ENCODE results near the gene IGLL5. TPM values are rescaled to one million over a fixed set of nuclear protein-coding genes. Genes with fewer than 3 reads are reported as not detected.

Gene IGLL5
- total and polyA plus RNA-seq, 9 of the 15 experiments (the other 6 are each of a cell fraction or from before 2014, with no cell fraction given): not detected

DNA sequence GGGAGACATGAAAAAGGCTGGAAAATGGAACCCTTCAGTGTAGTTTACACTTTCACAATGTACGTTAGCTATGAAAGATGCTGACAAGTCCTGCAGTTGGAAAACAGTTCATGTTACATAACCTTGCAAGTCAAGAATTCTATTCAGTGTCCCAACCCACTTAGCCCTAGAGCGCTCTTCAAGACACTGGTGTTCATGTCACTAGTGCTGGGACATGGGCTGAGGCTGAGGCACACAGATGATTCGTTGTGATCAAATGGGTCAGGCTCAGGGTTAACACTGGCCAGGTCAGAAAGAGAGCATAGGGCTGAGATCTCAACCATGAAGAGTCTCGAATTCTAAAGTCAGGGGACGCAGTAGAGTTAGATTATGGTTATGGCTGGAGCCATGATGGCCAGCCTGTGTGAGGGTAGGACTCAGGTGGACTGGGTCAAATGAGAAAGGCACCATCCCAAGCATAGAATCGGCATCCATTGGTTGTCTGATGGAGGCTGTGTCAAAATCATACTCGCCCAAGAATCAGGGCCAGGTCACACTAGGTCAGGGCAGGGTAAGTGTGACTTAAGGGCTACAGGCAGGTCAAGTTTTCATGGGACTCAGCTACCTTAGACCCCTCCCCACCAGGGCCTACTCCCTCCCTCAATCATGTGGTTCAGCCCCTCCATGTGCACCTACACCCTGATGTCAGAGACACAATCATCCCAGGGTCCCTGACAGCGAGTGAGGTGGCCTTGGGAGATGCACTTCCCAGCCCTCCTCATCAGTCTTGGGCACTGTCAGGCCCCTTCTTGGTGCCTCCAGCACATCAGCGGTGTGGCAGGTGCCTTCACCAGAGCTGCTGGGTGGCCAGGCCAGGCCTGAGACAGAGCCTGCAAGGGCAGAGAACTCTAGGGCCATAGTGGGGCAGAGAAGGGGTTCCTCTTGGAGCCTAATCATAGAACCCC is 20.2 kb downstream of the IGLL5 start (continued):
- TF ChIP-seq, protein P1, sequence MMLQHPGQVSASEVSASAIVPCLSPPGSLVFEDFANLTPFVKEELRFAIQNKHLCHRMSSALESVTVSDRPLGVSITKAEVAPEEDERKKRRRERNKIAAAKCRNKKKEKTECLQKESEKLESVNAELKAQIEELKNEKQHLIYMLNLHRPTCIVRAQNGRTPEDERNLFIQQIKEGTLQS (IDR thresholded peaks at IDR 0.05): no peak
- TF ChIP-seq, protein P1 (CRISPR knock-in tag; conservative IDR thresholded peaks at IDR 0.05): 0 out of 2 replicates have a peak, but pooled peaks have one; percentile 31
- TF ChIP-seq, protein P2, sequence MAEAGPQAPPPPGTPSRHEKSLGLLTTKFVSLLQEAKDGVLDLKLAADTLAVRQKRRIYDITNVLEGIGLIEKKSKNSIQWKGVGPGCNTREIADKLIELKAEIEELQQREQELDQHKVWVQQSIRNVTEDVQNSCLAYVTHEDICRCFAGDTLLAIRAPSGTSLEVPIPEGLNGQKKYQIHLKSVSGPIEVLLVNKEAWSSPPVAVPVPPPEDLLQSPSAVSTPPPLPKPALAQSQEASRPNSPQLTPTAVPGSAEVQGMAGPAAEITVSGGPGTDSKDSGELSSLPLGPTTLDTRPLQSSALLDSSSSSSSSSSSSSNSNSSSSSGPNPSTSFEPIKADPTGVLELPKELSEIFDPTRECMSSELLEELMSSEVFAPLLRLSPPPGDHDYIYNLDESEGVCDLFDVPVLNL (CRISPR knock-in tag; IDR thresholded peaks at IDR 0.05; ENCODE audit: low read depth): no peak
- TF ChIP-seq SMARCB1 (IDR thresholded peaks at IDR 0.05; ENCODE audit: insufficient read length, low read depth) (no peak), RFX1 (IDR thresholded peaks at IDR 0.05) (no peak), CBX1 (IDR thresholded peaks at IDR 0.05; ENCODE audit: low read depth) (no peak), NFYB (IDR thresholded peaks at IDR 0.05; ENCODE audit: extremely low read depth, insufficient read length) (no peak), SMARCE1 (IDR thresholded peaks at IDR 0.05) (no peak), MAFK (IDR thresholded peaks at IDR 0.05; ENCODE audit: low read length) (0 out of 2 replicates have a peak, but pooled peaks have one; percentile 17), MCM7 (IDR thresholded peaks at IDR 0.05) (peak in 1 of 2 experiments; percentile 4; a peak in 1 of 4 replicates), SNRNP70 (optimal IDR thresholded peaks at IDR 0.05; ENCODE audit: low read depth, low read length) (peak; percentile 77), NR2F6 (CRISPR knock-in tag; IDR thresholded peaks at IDR 0.05) (no peak), NBN (IDR thresholded peaks at IDR 0.05; ENCODE audit: low read depth) (no peak), HCFC1 (IDR thresholded peaks at IDR 0.05; ENCODE audit: low read depth, low read length) (0 out of 2 replicates have a peak, but pooled peaks have one; percentile 17), CSDE1 (IDR thresholded peaks at IDR 0.05) (no peak), CHD1 (IDR thresholded peaks at IDR 0.05; ENCODE audit: low read length) (no peak), EHMT2 (IDR thresholded peaks at IDR 0.05) (no peak), RBM39 (optimal IDR thresholded peaks at IDR 0.05; ENCODE audit: low read depth, low read length) (peak; percentile 53)
- TF ChIP-seq, protein P3, sequence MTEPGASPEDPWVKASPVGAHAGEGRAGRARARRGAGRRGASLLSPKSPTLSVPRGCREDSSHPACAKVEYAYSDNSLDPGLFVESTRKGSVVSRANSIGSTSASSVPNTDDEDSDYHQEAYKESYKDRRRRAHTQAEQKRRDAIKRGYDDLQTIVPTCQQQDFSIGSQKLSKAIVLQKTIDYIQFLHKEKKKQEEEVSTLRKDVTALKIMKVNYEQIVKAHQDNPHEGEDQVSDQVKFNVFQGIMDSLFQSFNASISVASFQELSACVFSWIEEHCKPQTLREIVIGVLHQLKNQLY (CRISPR knock-in tag; conservative IDR thresholded peaks at IDR 0.05): 0 out of 4 replicates have a peak, but pooled peaks of 1 of the 2 experiments have one; percentile 10
- TF ChIP-seq, protein P4, sequence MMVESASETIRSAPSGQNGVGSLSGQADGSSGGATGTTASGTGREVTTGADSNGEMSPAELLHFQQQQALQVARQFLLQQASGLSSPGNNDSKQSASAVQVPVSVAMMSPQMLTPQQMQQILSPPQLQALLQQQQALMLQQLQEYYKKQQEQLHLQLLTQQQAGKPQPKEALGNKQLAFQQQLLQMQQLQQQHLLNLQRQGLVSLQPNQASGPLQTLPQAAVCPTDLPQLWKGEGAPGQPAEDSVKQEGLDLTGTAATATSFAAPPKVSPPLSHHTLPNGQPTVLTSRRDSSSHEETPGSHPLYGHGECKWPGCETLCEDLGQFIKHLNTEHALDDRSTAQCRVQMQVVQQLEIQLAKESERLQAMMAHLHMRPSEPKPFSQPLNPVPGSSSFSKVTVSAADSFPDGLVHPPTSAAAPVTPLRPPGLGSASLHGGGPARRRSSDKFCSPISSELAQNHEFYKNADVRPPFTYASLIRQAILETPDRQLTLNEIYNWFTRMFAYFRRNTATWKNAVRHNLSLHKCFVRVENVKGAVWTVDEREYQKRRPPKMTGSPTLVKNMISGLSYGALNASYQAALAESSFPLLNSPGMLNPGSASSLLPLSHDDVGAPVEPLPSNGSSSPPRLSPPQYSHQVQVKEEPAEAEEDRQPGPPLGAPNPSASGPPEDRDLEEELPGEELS (CRISPR knock-in tag; IDR thresholded peaks at IDR 0.05; ENCODE audit: borderline replicate concordance): no peak
- TF ChIP-seq, protein P5, sequence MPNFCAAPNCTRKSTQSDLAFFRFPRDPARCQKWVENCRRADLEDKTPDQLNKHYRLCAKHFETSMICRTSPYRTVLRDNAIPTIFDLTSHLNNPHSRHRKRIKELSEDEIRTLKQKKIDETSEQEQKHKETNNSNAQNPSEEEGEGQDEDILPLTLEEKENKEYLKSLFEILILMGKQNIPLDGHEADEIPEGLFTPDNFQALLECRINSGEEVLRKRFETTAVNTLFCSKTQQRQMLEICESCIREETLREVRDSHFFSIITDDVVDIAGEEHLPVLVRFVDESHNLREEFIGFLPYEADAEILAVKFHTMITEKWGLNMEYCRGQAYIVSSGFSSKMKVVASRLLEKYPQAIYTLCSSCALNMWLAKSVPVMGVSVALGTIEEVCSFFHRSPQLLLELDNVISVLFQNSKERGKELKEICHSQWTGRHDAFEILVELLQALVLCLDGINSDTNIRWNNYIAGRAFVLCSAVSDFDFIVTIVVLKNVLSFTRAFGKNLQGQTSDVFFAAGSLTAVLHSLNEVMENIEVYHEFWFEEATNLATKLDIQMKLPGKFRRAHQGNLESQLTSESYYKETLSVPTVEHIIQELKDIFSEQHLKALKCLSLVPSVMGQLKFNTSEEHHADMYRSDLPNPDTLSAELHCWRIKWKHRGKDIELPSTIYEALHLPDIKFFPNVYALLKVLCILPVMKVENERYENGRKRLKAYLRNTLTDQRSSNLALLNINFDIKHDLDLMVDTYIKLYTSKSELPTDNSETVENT (CRISPR knock-in tag; IDR thresholded peaks at IDR 0.05): peak; percentile 76; the same call in 1 of the 2 replicates

Measured in K562 (cell line).